Measurements from ENCODE around the gene RBM34.
A peak's percentile ranks its signal among the peaks of the same experiment; 100 is the strongest.

RBM34 gene

GRCh38 chr1:235127732-235128455 is 33.2 kb downstream of the RBM34 start:
- in situ Hi-C loops (cut with HindIII; ENCODE audit: low pct_ligation_motif_present, low pct_unique_long_range_greater_than_20kb, low sequenced_read_pairs), result no loop called here
- DNase-seq, result peak; percentile 26

GRCh38 chr1:235127203-235127602 is 33.8 kb downstream of the RBM34 start:
- DNase-seq, result no peak
- in situ Hi-C loops (cut with HindIII; ENCODE audit: low pct_ligation_motif_present, low pct_unique_long_range_greater_than_20kb, low sequenced_read_pairs), result no loop called here

DNA sequence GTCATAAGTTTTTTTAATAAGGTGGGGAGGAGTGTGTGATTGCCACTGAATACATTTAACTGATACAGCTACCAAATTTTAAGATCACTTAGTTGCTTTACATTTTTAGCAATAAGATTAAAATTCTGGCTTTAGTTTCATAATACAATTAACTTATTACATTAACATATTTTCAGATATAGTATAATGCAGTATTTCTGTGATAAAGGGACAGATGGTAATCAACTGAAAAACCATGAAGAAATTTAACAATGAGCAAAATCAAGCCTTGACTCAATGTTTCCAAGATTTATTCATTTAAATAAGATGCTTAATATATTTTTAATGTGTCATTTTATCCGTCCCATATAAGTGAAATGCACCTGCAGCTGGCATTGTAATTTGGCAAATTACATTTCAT is 36.4 kb downstream of the RBM34 start:
- in situ Hi-C loops (cut with HindIII; ENCODE audit: low pct_ligation_motif_present, low pct_unique_long_range_greater_than_20kb, low sequenced_read_pairs), result no loop called here
- DNase-seq, result no peak

DNA sequence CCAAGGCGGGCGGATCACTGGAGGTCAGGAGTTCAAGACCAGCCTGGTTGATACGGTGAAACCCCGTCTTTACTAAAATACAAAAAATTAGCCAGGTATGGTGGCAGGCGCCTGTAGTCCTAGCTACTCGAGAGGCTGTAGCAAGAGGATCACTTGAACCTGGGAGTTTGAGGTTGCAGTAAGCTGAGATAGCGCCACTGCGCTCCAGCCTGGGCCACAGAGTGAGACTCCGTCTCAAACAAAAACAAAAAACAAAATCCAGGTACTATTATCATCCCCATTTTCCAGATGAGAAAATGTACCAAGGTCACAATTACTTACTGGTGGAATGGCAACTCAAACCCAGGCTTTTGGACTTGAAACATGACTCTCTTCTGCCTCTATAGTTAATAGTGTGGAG is 36.9 kb downstream of the RBM34 start:
- no peak for DNase-seq
- in situ Hi-C loops (cut with HindIII; ENCODE audit: low pct_ligation_motif_present, low pct_unique_long_range_greater_than_20kb, low sequenced_read_pairs), result no loop called here

DNA sequence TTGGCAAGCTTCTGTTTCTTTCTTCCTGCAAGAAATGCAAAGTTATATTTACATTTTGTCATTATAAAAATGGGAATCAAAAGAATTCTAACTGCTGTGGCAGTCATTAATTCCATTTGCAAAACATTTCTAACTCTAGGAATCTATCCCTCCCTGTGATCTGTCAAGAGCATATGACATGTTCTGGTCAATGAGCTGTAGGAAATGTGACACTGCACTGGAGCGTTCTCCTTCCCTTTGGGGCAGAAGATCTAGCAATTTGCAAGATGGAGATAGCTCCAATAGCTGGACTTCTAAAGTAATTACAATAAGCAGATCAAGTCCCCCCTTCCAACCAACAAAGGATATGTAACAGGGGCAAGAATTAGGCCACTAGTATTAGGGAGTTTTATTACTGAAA is 38.7 kb downstream of the RBM34 start:
- no peak for DNase-seq
- in situ Hi-C loops (cut with HindIII; ENCODE audit: low pct_ligation_motif_present, low pct_unique_long_range_greater_than_20kb, low sequenced_read_pairs), result no loop called here

- DNase-seq, result no peak
- in situ Hi-C loops (cut with HindIII; ENCODE audit: low pct_ligation_motif_present, low pct_unique_long_range_greater_than_20kb, low sequenced_read_pairs), result no loop called here
These were observed 47.7 kb downstream of the RBM34 start for GRCh38 chr1:235113183-235113917.

- DNase-seq, result no peak
- in situ Hi-C loops (cut with HindIII; ENCODE audit: low pct_ligation_motif_present, low pct_unique_long_range_greater_than_20kb, low sequenced_read_pairs), result no loop called here
These were observed 48.5 kb downstream of the RBM34 start for GRCh38 chr1:235112297-235113182.

- in situ Hi-C loops (cut with HindIII; ENCODE audit: low pct_ligation_motif_present, low pct_unique_long_range_greater_than_20kb, low sequenced_read_pairs), result no loop called here
- DNase-seq, result no peak
These were observed 49.9 kb downstream of the RBM34 start for GRCh38 chr1:235111107-235111506.

- DNase-seq, result no peak
- in situ Hi-C loops (cut with HindIII; ENCODE audit: low pct_ligation_motif_present, low pct_unique_long_range_greater_than_20kb, low sequenced_read_pairs), result no loop called here
These were observed 52.2 kb downstream of the RBM34 start for GRCh38 chr1:235108876-235109275.

DNA sequence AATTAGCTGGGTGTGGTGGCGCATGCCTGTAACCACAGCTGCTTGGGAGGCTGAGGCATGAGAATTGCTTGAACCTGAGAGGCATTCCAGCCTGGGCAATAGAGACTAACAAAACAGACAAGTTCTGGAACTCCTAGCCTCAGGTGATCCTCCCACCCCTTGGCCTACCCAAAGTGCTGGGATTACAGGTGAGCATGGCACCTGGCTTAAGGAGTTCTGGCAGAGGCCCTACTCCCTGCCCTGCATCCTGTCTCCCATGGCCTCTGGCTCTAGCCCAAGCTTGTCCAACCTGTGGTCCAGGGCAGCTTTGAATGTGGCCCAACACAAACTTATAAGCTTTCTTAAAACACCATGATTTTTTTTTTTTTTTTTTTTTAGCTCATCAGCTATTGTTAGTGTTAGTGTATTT is 52.9 kb downstream of the RBM34 start:
- in situ Hi-C loops (cut with HindIII; ENCODE audit: low pct_ligation_motif_present, low pct_unique_long_range_greater_than_20kb, low sequenced_read_pairs), result no loop called here
- DNase-seq, result no peak

GRCh38 chr1:235107368-235108184 is 53.5 kb downstream of the RBM34 start:
- in situ Hi-C loops (cut with HindIII; ENCODE audit: low pct_ligation_motif_present, low pct_unique_long_range_greater_than_20kb, low sequenced_read_pairs), result no loop called here

DNA sequence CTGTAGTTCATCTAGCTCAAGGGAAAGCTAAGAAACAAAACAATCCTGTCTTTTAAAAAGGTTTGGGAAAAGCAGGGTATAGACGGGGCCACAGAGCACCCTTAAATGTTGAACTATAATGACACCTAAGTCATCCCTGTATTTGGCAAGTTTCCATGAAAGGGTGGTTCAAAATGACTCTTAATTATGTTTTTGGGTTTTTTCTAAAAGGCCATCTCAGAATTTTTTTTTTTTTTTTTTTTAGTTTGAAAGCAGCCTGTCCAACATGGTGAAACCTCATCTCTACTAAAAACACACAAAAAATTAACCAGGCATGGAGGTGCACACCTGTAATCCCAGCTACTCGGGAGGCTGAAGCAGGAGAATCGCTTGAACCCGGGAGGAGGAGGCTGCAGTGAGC is 54.6 kb downstream of the RBM34 start:
- DNase-seq, result no peak
- in situ Hi-C loops (cut with HindIII; ENCODE audit: low pct_ligation_motif_present, low pct_unique_long_range_greater_than_20kb, low sequenced_read_pairs), result no loop called here

More at GRCh38 chr1:235107368-235108184, 53.5 kb downstream of the RBM34 start:
- no peak for DNase-seq

DNA sequence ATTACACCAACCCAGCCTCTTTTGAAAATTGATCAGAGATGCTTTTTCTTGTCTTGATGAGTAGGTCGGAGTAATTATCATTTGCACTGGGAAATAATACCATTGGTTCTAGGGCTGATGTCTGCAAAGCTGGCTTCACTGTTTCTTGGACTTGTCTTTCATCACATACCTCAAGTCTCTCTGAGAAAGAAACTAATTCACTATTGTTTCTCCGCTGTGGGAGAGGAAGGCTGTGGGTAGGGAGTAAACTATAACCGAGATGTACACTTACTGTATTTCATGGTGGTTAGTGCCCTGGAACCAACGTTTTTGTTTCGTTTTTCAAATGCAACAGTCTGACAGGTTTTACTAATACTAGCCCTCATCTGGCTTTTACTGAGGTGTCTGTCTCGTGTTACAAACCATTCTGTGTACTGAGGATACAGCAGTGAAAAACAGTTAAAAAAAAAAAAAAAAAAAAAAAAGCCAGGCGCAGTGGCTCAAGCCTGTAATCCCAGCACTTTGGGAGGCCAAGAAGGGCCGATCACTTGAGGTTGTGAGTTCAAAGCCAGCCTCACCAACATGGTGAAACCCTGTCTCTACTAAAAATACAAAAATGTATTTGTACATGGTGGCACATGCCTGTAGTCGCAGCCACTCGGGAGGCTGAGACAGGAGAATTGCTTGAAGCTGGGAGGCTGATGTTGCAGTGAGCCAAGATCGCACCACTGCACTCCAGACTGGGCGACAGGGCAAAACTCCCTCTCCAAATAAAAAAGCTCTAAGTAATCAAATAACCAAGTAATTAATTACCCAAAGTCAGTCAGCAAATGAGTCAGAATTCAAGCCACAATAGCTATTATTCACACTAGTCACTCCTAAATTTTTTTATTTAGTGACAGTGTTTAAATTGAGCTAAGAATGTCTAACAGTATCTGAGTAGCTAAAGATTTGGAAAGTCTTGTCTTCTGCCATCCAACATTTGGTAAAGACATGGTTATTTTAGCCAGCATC is 55.7 kb downstream of the RBM34 start:
- in situ Hi-C loops (cut with HindIII; ENCODE audit: low pct_ligation_motif_present, low pct_unique_long_range_greater_than_20kb, low sequenced_read_pairs), result no loop called here
- no peak for DNase-seq

DNA sequence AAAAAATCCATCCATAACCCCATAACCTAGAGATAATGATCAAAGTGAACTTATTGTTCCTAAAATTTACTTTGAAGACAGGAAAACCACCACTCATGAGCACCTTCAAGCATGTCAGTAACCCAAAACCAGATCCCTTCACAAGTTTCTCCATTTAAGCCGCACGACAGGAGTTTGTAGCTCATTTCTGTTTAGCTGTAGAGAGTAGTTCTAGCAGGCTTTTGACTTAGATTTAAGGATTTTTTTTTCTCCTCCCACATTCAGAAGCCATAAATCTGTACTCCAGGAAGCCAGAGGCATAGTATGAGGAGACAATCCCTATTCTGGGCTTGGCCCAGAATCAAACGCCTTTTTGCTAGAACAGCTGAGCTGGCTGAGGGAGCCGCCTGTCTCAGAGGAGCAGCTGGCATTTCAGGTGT is 58.0 kb downstream of the RBM34 start:
- in situ Hi-C loops (cut with HindIII; ENCODE audit: low pct_ligation_motif_present, low pct_unique_long_range_greater_than_20kb, low sequenced_read_pairs), result no loop called here
- DNase-seq, result no peak

DNA sequence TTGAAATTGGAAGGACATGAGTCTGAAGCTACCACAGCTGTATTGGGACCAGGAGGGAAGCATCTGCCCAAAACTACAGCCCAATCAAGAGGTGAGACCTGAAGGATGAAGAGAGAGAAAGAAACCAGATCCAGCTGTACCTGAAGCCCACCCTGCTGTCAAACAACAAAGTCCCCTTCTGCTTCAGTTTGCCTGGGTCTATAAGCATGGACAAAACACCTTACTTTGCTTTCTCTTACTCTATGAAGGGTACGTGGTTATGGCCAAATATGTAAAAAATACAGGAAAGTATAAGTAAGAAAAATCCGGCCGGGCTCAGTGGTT is 58.8 kb downstream of the RBM34 start:
- DNase-seq, result no peak
- in situ Hi-C loops (cut with HindIII; ENCODE audit: low pct_ligation_motif_present, low pct_unique_long_range_greater_than_20kb, low sequenced_read_pairs), result no loop called here

DNA sequence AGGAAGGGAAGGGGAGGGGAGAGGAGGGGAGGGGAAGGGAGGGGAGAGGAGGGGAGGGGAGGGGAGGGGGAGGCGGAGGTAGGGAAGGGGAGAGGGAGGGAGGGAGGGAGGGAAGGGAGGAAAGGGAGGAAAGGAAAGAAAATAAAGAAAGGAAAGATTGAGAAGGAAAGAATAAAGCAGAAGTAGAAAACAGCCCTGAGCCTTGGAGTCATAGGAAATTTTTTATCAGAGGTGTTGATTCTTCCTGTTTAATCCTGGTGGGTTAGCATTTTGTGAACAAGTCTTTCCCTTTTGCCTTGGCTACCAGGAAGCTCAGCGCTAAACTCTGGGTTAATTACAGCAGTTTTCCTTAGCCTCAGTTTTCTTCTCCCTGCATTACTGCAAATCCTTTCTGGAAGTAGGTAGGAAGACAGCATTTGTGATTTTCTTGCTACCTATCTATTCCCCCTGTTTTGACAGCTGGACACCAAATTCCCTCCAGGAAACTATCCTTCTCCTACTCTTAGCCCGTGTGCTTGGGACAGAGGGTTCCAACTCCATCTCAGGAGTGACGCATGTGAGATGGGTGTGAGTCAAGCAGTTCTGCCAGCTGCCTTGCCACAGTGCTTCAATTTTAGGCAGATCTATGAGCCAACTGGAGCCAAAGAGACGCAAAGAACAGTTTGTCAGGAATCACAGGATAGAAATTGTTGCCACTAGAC is 59.3 kb downstream of the RBM34 start:
- DNase-seq, result no peak
- in situ Hi-C loops (cut with HindIII; ENCODE audit: low pct_ligation_motif_present, low pct_unique_long_range_greater_than_20kb, low sequenced_read_pairs), result no loop called here

- in situ Hi-C loops (cut with HindIII; ENCODE audit: low pct_ligation_motif_present, low pct_unique_long_range_greater_than_20kb, low sequenced_read_pairs), result no loop called here
- DNase-seq, result no peak
These were observed 60.8 kb downstream of the RBM34 start for GRCh38 chr1:235100194-235100772.
